Ovary (tissue), 3 donors: ENCODE measurements around the gene CYB5R3.
"Not testable (repeated sequence)": the region's sequence is repeated elsewhere in the genome, so short reads cannot be mapped to it uniquely, and the experiment has no call there.

Experiments
- EP300 ChIP-seq: sonication (generic); formaldehyde crosslinking; IDR thresholded peaks from one replicate; pipeline ENCODE4 v1.6.1; 2017; ENCODE audit warnings: antibody characterized with exemption
- POLR2A ChIP-seq: fragments of 450-650 bp; IDR thresholded peaks from one replicate; pipeline ENCODE4 v1.6.1; 2017; ENCODE audit warnings: antibody characterized with exemption, mild to moderate bottlenecking, moderate library complexity
- TF ChIP-seq, protein P1 (sequence below), 3 donors: fragments of 450-650 bp in 2 of 3; fragments of 200-600 bp in 1 of 3; IDR thresholded peaks; one replicate each; pipeline versions ENCODE4 v1.5.1 to v1.8.0; 2016 to 2022; ENCODE audit warnings: antibody characterized with exemption in 3 of 3, mild to moderate bottlenecking in 1 of 3
- donor health status: DM: no; HTN: no; CAD: no.

DNA sequence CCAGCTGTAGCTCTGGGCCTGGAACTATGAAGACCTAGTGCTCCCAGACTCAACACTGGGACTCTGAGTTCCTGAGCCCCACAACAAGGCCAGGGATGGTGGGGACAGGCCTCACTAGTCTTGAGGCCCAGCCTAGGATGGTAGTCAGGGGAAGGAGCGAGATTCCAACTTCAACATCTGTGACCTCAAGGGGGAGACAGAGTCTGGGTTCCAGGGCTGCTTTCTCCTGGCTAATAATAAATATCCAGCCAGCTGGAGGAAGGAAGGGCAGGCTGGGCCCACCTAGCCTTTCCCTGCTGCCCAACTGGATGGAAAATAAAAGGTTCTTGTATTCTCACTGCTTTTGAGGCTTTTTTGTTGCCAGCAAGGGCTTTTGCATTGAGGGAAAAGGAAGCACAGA is 75.1 kb downstream of the CYB5R3 start:
- TF ChIP-seq, protein P1, sequence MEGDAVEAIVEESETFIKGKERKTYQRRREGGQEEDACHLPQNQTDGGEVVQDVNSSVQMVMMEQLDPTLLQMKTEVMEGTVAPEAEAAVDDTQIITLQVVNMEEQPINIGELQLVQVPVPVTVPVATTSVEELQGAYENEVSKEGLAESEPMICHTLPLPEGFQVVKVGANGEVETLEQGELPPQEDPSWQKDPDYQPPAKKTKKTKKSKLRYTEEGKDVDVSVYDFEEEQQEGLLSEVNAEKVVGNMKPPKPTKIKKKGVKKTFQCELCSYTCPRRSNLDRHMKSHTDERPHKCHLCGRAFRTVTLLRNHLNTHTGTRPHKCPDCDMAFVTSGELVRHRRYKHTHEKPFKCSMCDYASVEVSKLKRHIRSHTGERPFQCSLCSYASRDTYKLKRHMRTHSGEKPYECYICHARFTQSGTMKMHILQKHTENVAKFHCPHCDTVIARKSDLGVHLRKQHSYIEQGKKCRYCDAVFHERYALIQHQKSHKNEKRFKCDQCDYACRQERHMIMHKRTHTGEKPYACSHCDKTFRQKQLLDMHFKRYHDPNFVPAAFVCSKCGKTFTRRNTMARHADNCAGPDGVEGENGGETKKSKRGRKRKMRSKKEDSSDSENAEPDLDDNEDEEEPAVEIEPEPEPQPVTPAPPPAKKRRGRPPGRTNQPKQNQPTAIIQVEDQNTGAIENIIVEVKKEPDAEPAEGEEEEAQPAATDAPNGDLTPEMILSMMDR (IDR thresholded peaks at IDR 0.05), result not testable (repeated sequence)
- TF ChIP-seq POLR2A, EP300: not testable (repeated sequence)
